Suprapubic skin (tissue), 4 donors: ENCODE measurements around the gene CLEC7A.

Experiments
- EP300 ChIP-seq: sonication (generic); formaldehyde crosslinking; IDR thresholded peaks from one replicate; pipeline ENCODE4 v1.6.1; 2017; ENCODE audit warnings: antibody characterized with exemption
- POLR2A ChIP-seq, 2 donors: fragments of 450-650 bp; IDR thresholded peaks; one replicate each; pipeline ENCODE4 v1.6.1; 2017; ENCODE audit warnings: antibody characterized with exemption in 2 of 2, mild to moderate bottlenecking in 2 of 2, moderate library complexity in 2 of 2
- POLR2AphosphoS5 ChIP-seq, 3 donors: sonication (generic); formaldehyde crosslinking; IDR thresholded peaks; one replicate each; pipeline ENCODE4 v1.6.1; 2017; ENCODE audit warnings: antibody characterized with exemption in 3 of 3
- TF ChIP-seq, protein P1 (sequence below), 2 donors: fragments of 200-600 bp in 1 of 2; fragments of 450-650 bp in 1 of 2; sonication (generic) in 1 of 2; IDR thresholded peaks; one replicate each; pipeline ENCODE4 v1.5.1; 2016 to 2019; ENCODE audit warnings: antibody characterized with exemption in 2 of 2, mild to moderate bottlenecking in 1 of 2, moderate library complexity in 1 of 2

DNA sequence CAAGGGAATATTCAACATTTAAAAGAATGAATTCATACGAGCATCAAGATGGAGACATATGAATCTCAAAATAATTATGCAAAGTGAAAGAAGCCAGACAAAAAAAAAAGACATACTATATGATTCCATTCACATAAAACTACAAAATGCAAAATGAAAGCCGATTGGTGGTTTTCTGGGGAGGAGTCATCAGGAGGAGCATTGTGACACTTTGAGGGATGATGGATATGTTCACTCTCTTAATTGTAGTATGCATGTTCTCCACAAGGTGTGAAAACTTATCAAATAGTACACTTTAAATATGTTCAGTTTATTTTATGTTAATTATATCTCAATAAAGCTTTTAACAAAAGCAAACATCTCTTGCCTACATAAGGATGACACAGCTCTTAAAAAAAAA lies 28.4 kb upstream of the CLEC7A start:
- no peak for TF ChIP-seq POLR2AphosphoS5 (IDR thresholded peaks at IDR 0.05)
- TF ChIP-seq POLR2A (IDR thresholded peaks at IDR 0.05), result no peak
- TF ChIP-seq EP300, result no peak
- TF ChIP-seq, protein P1, sequence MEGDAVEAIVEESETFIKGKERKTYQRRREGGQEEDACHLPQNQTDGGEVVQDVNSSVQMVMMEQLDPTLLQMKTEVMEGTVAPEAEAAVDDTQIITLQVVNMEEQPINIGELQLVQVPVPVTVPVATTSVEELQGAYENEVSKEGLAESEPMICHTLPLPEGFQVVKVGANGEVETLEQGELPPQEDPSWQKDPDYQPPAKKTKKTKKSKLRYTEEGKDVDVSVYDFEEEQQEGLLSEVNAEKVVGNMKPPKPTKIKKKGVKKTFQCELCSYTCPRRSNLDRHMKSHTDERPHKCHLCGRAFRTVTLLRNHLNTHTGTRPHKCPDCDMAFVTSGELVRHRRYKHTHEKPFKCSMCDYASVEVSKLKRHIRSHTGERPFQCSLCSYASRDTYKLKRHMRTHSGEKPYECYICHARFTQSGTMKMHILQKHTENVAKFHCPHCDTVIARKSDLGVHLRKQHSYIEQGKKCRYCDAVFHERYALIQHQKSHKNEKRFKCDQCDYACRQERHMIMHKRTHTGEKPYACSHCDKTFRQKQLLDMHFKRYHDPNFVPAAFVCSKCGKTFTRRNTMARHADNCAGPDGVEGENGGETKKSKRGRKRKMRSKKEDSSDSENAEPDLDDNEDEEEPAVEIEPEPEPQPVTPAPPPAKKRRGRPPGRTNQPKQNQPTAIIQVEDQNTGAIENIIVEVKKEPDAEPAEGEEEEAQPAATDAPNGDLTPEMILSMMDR (IDR thresholded peaks at IDR 0.05), result no peak
